Sigmoid colon (tissue), 7 donors: ENCODE measurements around the gene CLK3. TPM values are rescaled to one million over a fixed set of nuclear protein-coding genes. Genes with fewer than 3 reads are reported as not detected.

Source experiments
- polyA plus RNA-seq, 3 donors: library from polyadenylated mRNA; stranded (reverse); fragments of 200-250 nt; gene quantifications; one replicate each; pipeline ENCODE4 v1.2.3, GENCODE V29; 2013
- total RNA-seq, 4 donors: library from RNA; depleted of rRNA; stranded (reverse); fragments of >200 nt; gene quantifications; one replicate each; pipeline ENCODE4 v1.1.0, GENCODE V29; 2016
- donor health status: healthy with polysubstance abuse.
- donor health status: Bipolar disorder and iron deficiency.
- donor health status: healthy.

Gene CLK3
- total and polyA plus RNA-seq, 7 donors = 59.5 to 124 (median 75.5) TPM

Other genes with a start within 250 kb of the CLK3 start
- gene CYP11A1, start 248.2 kb upstream of the CLK3 start, total RNA-seq = 1 to 10 TPM in 1 of 4 donors, under 1 TPM in 2, not detected in 1; 0.36 to 1.7 (median 0.49) TPM
- 1 to 10 TPM in 1 of 3 donors, under 1 TPM in 1, not detected in 1; 0.22 to 1.2 TPM for gene CYP11A1, start 248.2 kb upstream of the CLK3 start, polyA plus RNA-seq
- gene SEMA7A, start 181.9 kb upstream of the CLK3 start, total RNA-seq = 1 to 10 TPM in 2 of 4 donors, under 1 TPM in 2; 0.28 to 3.5 (median 0.86) TPM
- 1 to 10 TPM in 2 of 3 donors, not detected in 1; 1.4 to 9.8 TPM for gene SEMA7A, start 181.9 kb upstream of the CLK3 start, polyA plus RNA-seq
- gene UBL7, start 154.7 kb upstream of the CLK3 start, total RNA-seq = 10 to 100 TPM; 48.5 to 85.5 (median 57.7) TPM
- gene UBL7, start 154.7 kb upstream of the CLK3 start, polyA plus RNA-seq = 10 to 100 TPM; 32.4 to 34.4 (median 34.0) TPM
- 1 to 10 TPM; 2.3 to 9.7 (median 3.4) TPM for gene ARID3B, start 74.6 kb upstream of the CLK3 start, total RNA-seq
- gene ARID3B, start 74.6 kb upstream of the CLK3 start, polyA plus RNA-seq = 1 to 10 TPM; 5.3 to 9.3 (median 5.4) TPM
- gene EDC3, start 80.2 kb downstream of the CLK3 start, total RNA-seq = 10 to 100 TPM; 11.7 to 20.2 (median 17.7) TPM
- 10 to 100 TPM; 11.6 to 22.0 (median 12.0) TPM for gene EDC3, start 80.2 kb downstream of the CLK3 start, polyA plus RNA-seq
- gene CYP1A1, start 109.7 kb downstream of the CLK3 start, total RNA-seq = 1 to 10 TPM in 1 of 4 donors, under 1 TPM in 2, not detected in 1; 0.36 to 4.7 (median 0.49) TPM
- gene CYP1A1, start 109.7 kb downstream of the CLK3 start, polyA plus RNA-seq = under 1 TPM in 2 of 3 donors, not detected in 1; 0.09 to 0.92 TPM
- not detected for gene CYP1A2, start 133.0 kb downstream of the CLK3 start, total RNA-seq
- not detected for gene CYP1A2, start 133.0 kb downstream of the CLK3 start, polyA plus RNA-seq
- gene CSK, start 166.2 kb downstream of the CLK3 start, total RNA-seq = 10 to 100 TPM in 3 of 4 donors, 1 to 10 TPM in 1; 9.7 to 22.4 (median 14.2) TPM
- gene CSK, start 166.2 kb downstream of the CLK3 start, polyA plus RNA-seq = 100 to 1,000 TPM in 1 of 3 donors, 10 to 100 TPM in 2; 40.8 to 125 (median 55.0) TPM
- 1 to 10 TPM in 1 of 4 donors, not detected in 3; 1.8 TPM for gene LMAN1L, start 197.0 kb downstream of the CLK3 start, total RNA-seq
- under 1 TPM in 1 of 3 donors, not detected in 2; 0.64 TPM for gene LMAN1L, start 197.0 kb downstream of the CLK3 start, polyA plus RNA-seq
- under 1 TPM in 1 of 4 donors, not detected in 3; 0.41 TPM for gene CPLX3, start 210.8 kb downstream of the CLK3 start, total RNA-seq
- gene CPLX3, start 210.8 kb downstream of the CLK3 start, polyA plus RNA-seq = under 1 TPM in 1 of 3 donors, not detected in 2; 0.28 TPM
- gene ULK3, start 227.3 kb downstream of the CLK3 start, total RNA-seq = 10 to 100 TPM; 21.1 to 46.8 (median 30.6) TPM
- gene ULK3, start 227.3 kb downstream of the CLK3 start, polyA plus RNA-seq = 10 to 100 TPM; 46.9 to 48.6 (median 48.4) TPM